Hepatocyte (in vitro differentiated cells): ENCODE data around the gene VMP1. TPM values are rescaled to one million over a fixed set of nuclear protein-coding genes. Genes with fewer than 3 reads are reported as not detected.
A peak's percentile ranks its signal among the peaks of the same experiment; 100 is the strongest.
"Not testable (repeated sequence)": the region's sequence is repeated elsewhere in the genome, so short reads cannot be mapped to it uniquely, and the experiment has no call there.

ENCODE experiments used
- DNase-seq: peaks from one replicate; pipeline ENCODE4 v3.0.0-alpha.2; 2016; ENCODE audit warnings: low spot score
- H2AFZ ChIP-seq: fragments of 200-600 bp; sonication (generic); 2 replicates; pipeline ENCODE4 v1.6.0; 2016; ENCODE audit warnings: antibody characterized with exemption, mild to moderate bottlenecking
- H3K27ac ChIP-seq: fragments of 200-600 bp; sonication (generic); 2 replicates; pipeline ENCODE4 v1.5.1; 2016; ENCODE audit warnings: mild to moderate bottlenecking
- H3K27me3 ChIP-seq: fragments of 200-600 bp; sonication (generic); 2 replicates; pipeline ENCODE4 v1.6.1; 2016
- H3K36me3 ChIP-seq: fragments of 200-600 bp; sonication (generic); replicated peaks from 2 replicates; pipeline ENCODE4 v1.5.1; 2016; ENCODE audit warnings: low read depth; ENCODE audit not compliant: insufficient read depth
- H3K4me1 ChIP-seq: fragments of 200-600 bp; sonication (generic); 2 replicates; pipeline ENCODE4 v1.5.1; 2016; ENCODE audit warnings: mild to moderate bottlenecking, moderate library complexity; ENCODE audit not compliant: insufficient read depth
- H3K4me2 ChIP-seq: fragments of 200-600 bp; sonication (generic); 2 replicates; pipeline ENCODE4 v1.6.0; 2016
- H3K4me3 ChIP-seq: fragments of 200-600 bp; sonication (generic); 2 replicates; pipeline ENCODE4 v1.5.1; 2016; ENCODE audit warnings: mild to moderate bottlenecking
- H3K79me2 ChIP-seq: fragments of 200-600 bp; sonication (generic); 2 replicates; pipeline ENCODE4 v1.6.0; 2017; ENCODE audit warnings: mild to moderate bottlenecking
- H3K9me2 ChIP-seq: fragments of 200-600 bp; sonication (generic); replicated peaks from 2 replicates; pipeline ENCODE4 v1.6.0; 2017; ENCODE audit warnings: mild to moderate bottlenecking; ENCODE audit not compliant: insufficient read depth
- H3K9me3 ChIP-seq: fragments of 200-600 bp; sonication (generic); 2 replicates; pipeline ENCODE4 v1.5.1; 2016; ENCODE audit warnings: low read depth, mild to moderate bottlenecking
- H4K20me1 ChIP-seq: fragments of 200-600 bp; sonication (generic); 2 replicates; pipeline ENCODE4 v1.6.0; 2016; ENCODE audit warnings: mild to moderate bottlenecking; ENCODE audit not compliant: insufficient read depth, poor library complexity, severe bottlenecking
- CTCF ChIP-seq: fragments of 200-600 bp; sonication (generic); IDR thresholded peaks from 2 replicates; pipeline ENCODE4 v1.5.1; 2016; ENCODE audit warnings: antibody characterized with exemption, mild to moderate bottlenecking; ENCODE audit not compliant: poor library complexity
- EZH2 ChIP-seq: fragments of 200-600 bp; sonication (generic); IDR thresholded peaks from 2 replicates; pipeline ENCODE4 v1.6.1; 2016; ENCODE audit warnings: antibody characterized with exemption, mild to moderate bottlenecking, borderline replicate concordance
- EZH2phosphoT487 ChIP-seq: fragments of 200-600 bp; sonication (generic); IDR thresholded peaks from one replicate; pipeline ENCODE4 v1.6.1; 2018; ENCODE audit warnings: antibody characterized with exemption, mild to moderate bottlenecking, low read depth, moderate library complexity; ENCODE audit not compliant: unreplicated experiment, severe bottlenecking
- WGBS: methylation state at CpG from one replicate; pipeline ENCODE4 v1.1.6; 2016; ENCODE audit warnings: low lambda C conversion rate; ENCODE audit errors: missing lambda C conversion rate; 5-methylcytosine and 5-hydroxymethylcytosine counted together
- polyA plus RNA-seq: library from polyadenylated mRNA; unstranded; fragments of >200 nt; fragmentation: Nextera tagmentation; extraction: Ambion mirVana; gene quantifications from 2 replicates; pipeline ENCODE4 v1.2.1, GENCODE V29; 2016
- total RNA-seq: library from RNA; depleted of rRNA; stranded (reverse); fragments of >200 nt; gene quantifications from 2 replicates; pipeline ENCODE4 v1.2.3, GENCODE V29; 2014

VMP1 gene
- total and polyA plus RNA-seq, 2 experiments from 2014 or later = 139 to 479 TPM

GRCh38 chr17:59785091-59785799 is 77.8 kb downstream of the VMP1 start:
- Histone ChIP-seq H3K79me2 (peaks cover under 1% of the 10 kb centered on the region), H3K9me2 (no peaks in the 10 kb centered on the region), H3K4me1 (peaks cover 47% of the 10 kb centered on the region), H3K4me2 (peak overlapping the region; percentile 56), H3K4me3 (no peak overlapping the region), H4K20me1 (no peaks in the 10 kb centered on the region), H3K9me3 (no peaks in the 10 kb centered on the region), H3K27ac (peak overlapping the region; percentile 91), H3K36me3 (no peaks in the 10 kb centered on the region), H2AFZ (no peak overlapping the region), H3K27me3 (no peaks in the 10 kb centered on the region)
- WGBS = 55% methylated on average over 8 of the region's 8 CpGs
- DNase-seq = no peak
- no peak for TF ChIP-seq EZH2
- no peak for TF ChIP-seq EZH2phosphoT487
- TF ChIP-seq CTCF = no peak

GRCh38 chr17:59786213-59786535 is 78.7 kb downstream of the VMP1 start:
- TF ChIP-seq EZH2phosphoT487 (no peak), EZH2 (no peak), CTCF (no peak)
- peaks cover 47% of the 10 kb centered on the region for H3K4me1 ChIP-seq
- WGBS = 11% methylated on average over 2 of the region's 2 CpGs

GRCh38 chr17:59786536-59787319 is 79.3 kb downstream of the VMP1 start:
- DNase-seq = peak; percentile 93
- Histone ChIP-seq H3K27ac (peak overlapping the region; percentile 91), H3K4me1 (peaks cover 47% of the 10 kb centered on the region), H3K9me2 (no peaks in the 10 kb centered on the region), H3K9me3 (no peaks in the 10 kb centered on the region), H3K4me3 (no peak overlapping the region), H2AFZ (no peak overlapping the region), H3K36me3 (no peaks in the 10 kb centered on the region), H3K4me2 (peak overlapping the region; percentile 56), H3K27me3 (no peaks in the 10 kb centered on the region), H3K79me2 (peaks cover 2% of the 10 kb centered on the region), H4K20me1 (no peaks in the 10 kb centered on the region)
- TF ChIP-seq CTCF (no peak), EZH2 (no peak), EZH2phosphoT487 (no peak)
- WGBS = 8% methylated on average over 8 of the region's 8 CpGs

More at GRCh38 chr17:59786213-59786535, 78.7 kb downstream of the VMP1 start:
- no peaks in the 10 kb centered on the region for H3K9me3 ChIP-seq
- H4K20me1 ChIP-seq = no peaks in the 10 kb centered on the region
- peak overlapping the region; percentile 91 for H3K27ac ChIP-seq
- H3K36me3 ChIP-seq = no peaks in the 10 kb centered on the region
- no peaks in the 10 kb centered on the region for H3K27me3 ChIP-seq
- no peak overlapping the region for H3K4me3 ChIP-seq
- peaks cover 2% of the 10 kb centered on the region for H3K79me2 ChIP-seq
- DNase-seq = no peak
- H3K4me2 ChIP-seq = peak overlapping the region; percentile 56
- H3K9me2 ChIP-seq = no peaks in the 10 kb centered on the region
- no peak overlapping the region for H2AFZ ChIP-seq

- H3K79me2 ChIP-seq, H4K20me1 ChIP-seq, H3K27me3 ChIP-seq, H3K4me3 ChIP-seq, H3K4me2 ChIP-seq, H3K9me2 ChIP-seq, H3K27ac ChIP-seq, H3K9me3 ChIP-seq, DNase-seq, H3K36me3 ChIP-seq, H2AFZ ChIP-seq: not testable (repeated sequence)
- 90% methylated on average over 7 of the region's 8 CpGs for WGBS
- peaks cover 31% of the 10 kb centered on the region for H3K4me1 ChIP-seq
These were observed 82.4 kb downstream of the VMP1 start for GRCh38 chr17:59789849-59790248.

GRCh38 chr17:59790418-59790817 is 83.0 kb downstream of the VMP1 start:
- H3K9me2 ChIP-seq, H3K4me3 ChIP-seq, H4K20me1 ChIP-seq, H3K27me3 ChIP-seq, H3K79me2 ChIP-seq, H2AFZ ChIP-seq, H3K9me3 ChIP-seq, H3K36me3 ChIP-seq, H3K4me2 ChIP-seq, DNase-seq: not testable (repeated sequence)
- 96% methylated on average over 6 of the region's 6 CpGs for WGBS
- peaks cover 25% of the 10 kb centered on the region for H3K4me1 ChIP-seq
- H3K27ac ChIP-seq = peak overlapping the region; percentile 20
